HG03095 (cell line): ENCODE data around the gene TSPAN14.

Experiments
- ATAC-seq: cut with Tn5 transposase; IDR thresholded peaks from one replicate; pipeline ENCODE4 v1.9.1; 2021; ENCODE audit warnings: moderate library complexity; ENCODE audit not compliant: unreplicated experiment

TSPAN14 gene

GRCh38 chr10:80502621-80503583 is 48.8 kb downstream of the TSPAN14 start:
- no peak for ATAC-seq

DNA sequence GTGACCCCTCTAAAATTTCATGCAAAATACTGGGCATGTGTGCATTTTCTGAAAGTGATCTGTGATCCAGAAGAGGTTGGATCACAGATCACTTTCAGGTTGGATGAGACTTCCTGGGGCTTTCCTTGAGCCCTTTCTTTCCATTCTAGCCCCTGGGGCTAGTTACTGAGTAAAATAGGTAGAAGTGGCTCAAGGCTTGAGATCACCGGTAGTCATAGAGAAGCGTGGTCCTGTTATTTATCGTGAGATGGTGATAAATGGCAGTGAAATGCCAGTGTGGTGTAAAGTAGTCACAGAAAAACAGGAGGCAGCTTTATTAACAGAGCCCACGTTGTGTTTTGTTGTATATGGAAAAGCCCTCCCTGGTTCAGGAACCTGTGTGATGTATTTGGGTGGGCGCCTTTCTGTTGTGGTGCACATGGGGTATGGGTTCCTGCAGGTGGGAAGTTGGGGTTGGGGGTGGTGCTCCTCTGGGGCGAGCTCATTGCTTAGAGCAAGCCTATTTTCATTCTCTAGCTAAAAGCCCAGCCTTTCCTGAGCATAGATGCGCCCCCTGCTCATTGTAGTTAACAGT is 49.6 kb downstream of the TSPAN14 start:
- ATAC-seq, result no peak

DNA sequence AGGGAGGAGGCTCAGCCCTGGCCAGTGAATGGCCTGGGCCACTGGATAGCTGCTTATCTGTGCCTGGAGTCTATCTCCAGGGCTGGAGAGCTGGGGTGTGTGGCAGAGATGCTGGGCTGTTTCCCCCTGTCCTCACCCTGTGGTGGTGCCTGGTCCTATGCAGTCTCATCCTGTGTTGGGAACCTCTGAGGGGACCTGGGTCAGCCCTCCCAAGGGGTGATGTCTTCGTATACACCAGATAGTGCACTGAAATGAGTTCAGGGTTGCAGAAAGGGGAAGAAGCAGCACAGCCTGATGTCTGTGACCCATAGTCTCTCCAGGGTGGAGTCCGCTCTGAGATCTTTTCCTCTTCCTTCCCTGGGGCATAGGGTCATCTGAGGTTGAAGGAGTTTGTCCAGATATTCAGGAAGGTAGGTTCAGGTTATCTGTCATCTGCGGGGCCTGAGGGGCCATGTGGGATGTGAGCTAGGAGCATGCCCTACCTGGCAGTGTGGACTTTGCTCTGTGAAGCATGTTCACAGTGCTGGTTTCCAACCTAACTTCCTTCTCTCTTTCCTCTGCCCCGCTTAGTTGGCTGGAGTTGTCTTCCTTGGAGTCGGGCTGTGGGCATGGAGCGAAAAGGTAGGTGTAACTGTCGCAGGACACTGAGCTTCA is 50.2 kb downstream of the TSPAN14 start:
- no peak for ATAC-seq

- ATAC-seq, result no peak
These were observed 50.9 kb downstream of the TSPAN14 start for GRCh38 chr10:80504897-80505465.

DNA sequence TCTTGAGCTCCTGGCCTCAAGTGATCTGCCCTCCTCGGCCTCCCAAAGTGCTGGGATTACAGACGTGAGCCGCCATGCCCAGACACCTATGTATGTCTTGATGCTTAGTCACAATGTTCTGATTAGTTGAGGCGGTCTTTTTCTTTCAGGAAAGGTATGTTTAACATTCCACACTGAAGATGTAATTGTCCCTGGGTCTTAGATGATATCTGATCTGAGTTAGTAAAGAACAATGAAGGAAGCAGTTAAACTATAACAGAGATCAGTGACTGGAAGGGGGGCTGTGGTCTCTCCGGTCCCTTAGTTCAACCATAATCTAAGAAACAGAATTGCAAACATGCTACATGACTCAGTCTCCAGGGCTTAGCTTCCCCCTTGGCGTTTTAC is 52.1 kb downstream of the TSPAN14 start:
- no peak for ATAC-seq

GRCh38 chr10:80506836-80507487 is 52.9 kb downstream of the TSPAN14 start:
- ATAC-seq, result no peak

DNA sequence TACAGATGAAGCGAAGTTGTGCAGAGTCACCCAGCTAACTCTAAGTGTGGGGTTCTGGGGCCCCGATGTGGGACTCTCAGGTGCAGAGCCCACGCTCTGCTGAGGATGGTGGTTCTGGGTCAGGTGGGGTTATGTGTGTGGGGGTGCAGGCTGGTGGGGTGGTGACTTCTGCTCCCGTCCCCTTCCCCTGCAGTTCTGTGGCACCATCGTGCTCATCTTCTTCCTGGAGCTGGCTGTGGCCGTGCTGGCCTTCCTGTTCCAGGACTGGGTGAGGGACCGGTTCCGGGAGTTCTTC is 54.9 kb downstream of the TSPAN14 start:
- ATAC-seq, result no peak

GRCh38 chr10:80509403-80510161 is 55.5 kb downstream of the TSPAN14 start:
- ATAC-seq, result no peak

DNA sequence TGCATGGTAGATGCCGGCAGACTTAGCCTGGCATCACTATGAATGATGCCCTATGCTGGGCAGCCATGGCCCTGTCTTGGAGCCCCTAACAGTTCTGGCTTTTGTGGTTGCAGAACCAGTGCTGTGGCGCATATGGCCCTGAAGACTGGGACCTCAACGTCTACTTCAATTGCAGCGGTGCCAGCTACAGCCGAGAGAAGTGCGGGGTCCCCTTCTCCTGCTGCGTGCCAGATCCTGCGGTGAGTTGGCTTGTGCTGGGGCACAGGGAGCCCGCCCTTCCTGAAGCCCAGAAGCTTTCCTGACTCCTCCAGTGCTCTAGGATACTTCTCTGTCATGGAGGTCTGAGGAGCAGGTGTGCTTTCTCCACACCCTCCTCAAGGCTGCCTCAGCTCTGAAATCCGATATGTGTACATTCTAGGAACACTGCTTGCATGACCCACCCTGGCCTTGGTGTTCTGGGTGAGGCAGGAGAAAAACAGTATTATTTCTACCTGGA is 58.0 kb downstream of the TSPAN14 start:
- ATAC-seq, result no peak

DNA sequence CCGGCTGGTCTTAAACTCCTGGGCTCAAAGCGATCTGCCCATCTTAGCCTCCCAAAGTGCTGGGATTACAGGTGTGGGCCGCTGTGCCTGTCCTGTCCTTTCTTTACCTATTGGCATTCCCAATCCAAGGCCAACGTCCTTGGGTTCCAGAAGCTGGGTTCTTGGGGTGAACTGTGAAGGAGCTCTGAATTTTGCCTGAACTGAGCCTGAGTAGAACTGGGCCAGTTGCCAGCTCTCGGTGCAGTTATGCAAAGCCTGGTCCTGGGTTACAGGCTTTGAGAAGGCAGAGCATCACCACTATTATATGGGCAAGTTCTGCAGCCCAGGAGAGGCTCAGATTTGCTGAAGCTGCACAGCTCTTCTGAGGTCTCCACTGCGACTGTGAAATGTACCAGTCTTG is 59.0 kb downstream of the TSPAN14 start:
- ATAC-seq, result no peak

- no peak for ATAC-seq
These were observed 61.4 kb downstream of the TSPAN14 start for GRCh38 chr10:80515511-80515910.

GRCh38 chr10:80515941-80516340 is 61.8 kb downstream of the TSPAN14 start:
- ATAC-seq, result no peak

DNA sequence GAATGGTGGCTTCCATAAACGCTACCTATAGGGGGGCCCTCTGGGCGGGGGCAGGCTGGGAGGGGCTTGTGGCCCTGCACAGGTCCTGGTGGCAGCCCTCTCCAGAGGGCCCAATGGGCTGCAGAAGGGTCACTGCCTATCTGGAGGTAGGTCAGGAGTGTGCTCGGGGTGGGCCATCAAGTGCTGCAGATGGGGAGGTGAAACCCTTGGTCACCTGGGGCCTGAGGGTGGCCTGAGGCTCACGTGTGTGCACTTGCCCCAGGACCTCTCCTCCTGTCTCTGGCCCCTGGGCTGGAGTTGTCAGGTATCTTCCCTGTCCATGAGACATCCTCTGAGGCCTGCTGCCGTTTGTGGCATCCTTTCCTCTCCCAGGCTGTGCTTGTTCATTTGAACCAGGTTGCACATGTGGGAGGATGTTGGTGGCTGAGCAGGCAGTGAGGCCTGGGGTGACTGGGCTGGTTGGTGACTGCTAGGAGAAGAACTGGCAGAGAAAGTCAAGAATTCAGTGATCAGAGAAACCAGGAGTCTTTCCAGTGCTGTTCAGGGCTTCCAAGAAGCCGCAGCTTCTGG is 62.5 kb downstream of the TSPAN14 start:
- no peak for ATAC-seq

- no peak for ATAC-seq
These were observed 63.5 kb downstream of the TSPAN14 start for GRCh38 chr10:80517416-80518142.

DNA sequence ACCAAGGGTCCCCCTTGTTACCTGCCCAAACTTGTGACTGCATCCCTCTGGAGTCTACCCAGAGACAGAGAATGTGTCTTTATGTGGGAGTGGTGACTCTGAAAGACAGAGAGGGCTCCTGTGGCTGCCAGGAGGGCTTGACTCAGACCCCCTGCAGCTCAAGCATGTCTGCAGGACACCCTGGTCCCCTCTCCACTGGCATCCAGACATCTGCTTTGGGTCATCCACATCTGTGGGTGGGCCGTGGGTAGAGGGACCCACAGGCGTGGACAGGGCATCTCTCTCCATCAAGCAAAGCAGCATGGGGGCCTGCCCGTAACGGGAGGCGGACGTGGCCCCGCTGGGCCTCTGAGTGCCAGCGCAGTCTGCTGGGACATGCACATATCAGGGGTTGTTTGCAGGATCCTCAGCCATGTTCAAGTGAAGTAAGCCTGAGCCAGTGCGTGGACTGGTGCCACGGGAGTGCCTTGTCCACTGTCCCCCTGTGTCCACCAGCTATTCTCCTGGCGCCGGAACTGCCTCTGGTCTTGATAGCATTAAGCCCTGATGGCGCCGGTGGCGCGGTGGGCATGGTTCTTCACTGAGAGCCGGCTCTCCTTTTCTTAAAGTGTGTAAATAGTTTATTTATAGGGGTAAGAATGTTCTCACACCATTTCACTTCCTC is 64.2 kb downstream of the TSPAN14 start:
- no peak for ATAC-seq

DNA sequence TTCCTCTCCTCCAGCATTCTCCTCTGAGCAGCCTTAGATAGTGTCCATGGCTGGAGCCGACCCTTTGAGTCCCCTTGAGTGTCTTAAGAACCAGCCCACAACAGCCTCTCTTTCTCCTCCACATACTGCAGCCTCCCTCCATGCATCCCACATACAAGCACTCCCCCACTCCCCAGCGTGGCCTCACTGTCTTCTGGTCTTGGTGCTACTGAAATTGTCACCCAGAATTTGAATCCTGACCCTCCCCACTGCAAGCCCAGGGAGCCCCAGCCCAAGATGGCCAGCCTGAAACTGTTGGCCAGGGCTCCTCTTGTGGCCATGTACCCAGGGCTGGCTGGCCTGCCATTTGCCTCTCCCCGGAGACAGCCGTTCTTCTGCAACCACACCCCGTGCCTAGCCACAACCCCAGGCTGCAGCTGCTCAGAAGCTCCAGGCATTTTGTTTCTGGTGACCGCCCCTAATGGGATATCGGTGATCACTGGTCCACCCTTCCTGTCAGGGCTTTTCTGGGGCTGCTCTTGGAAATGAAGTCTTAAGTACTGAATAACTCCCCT is 64.8 kb downstream of the TSPAN14 start:
- no peak for ATAC-seq

GRCh38 chr10:80519936-80520650 is 66.0 kb downstream of the TSPAN14 start:
- no peak for ATAC-seq
